Tongue (tissue), 2 donors: ENCODE measurements around the gene SMG6. TPM values are rescaled to one million over a fixed set of nuclear protein-coding genes. Genes with fewer than 3 reads are reported as not detected.

ENCODE experiments used
- DNase-seq: peaks from one replicate; pipeline ENCODE4 v3.0.0-alpha.2; 2015
- total RNA-seq: library from RNA; depleted of rRNA; stranded (reverse); fragments of >200 nt; gene quantifications from one replicate; pipeline ENCODE4 v1.2.3, GENCODE V29; 2014

SMG6 gene
- total RNA-seq, 1 donor from 2014 or later = 42.9 TPM

DNA sequence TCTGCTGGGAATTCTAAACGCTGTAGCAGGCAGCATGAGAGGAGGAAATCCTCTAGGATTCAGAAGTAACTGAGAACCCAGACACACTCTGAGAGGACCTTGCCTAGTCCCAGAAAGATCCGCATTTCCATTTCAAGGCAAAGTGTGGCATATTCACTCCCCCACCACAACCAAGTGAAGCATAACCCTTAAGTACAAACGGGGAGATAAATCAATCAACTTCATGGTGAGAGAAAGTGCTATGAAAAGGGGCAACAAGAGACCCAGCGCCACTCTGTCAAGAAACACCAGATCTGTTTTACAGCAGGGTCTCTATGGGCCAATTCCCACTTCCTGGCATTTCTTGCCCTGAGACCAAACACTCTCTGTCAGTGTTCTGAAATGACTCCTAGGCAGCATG is 68.3 kb downstream of the SMG6 start:
- DNase-seq = no peak

DNA sequence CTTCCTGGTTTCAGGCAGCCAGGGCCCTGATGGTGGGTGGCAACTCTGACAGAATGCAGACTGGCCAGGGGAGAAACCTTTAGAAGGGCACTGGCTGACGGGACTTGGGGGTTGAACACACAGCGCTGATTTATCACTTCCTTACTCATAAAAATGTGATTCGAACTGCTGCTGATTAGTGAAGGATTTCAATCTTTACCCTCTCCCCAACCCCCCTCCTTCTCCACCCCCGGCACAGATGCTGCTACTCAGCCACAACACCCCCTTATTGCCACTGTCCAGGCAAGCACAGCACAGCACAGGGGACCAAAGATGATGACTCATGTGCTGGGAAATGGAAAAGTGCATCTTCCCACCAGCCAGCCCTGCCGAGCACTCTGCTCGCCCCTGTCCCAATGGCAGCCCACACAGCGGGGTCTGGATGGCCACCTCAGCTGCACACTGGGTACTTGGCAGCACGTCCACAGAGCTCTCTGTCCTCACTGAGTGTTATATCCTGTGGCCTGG is 70.1 kb downstream of the SMG6 start:
- DNase-seq = no peak

DNA sequence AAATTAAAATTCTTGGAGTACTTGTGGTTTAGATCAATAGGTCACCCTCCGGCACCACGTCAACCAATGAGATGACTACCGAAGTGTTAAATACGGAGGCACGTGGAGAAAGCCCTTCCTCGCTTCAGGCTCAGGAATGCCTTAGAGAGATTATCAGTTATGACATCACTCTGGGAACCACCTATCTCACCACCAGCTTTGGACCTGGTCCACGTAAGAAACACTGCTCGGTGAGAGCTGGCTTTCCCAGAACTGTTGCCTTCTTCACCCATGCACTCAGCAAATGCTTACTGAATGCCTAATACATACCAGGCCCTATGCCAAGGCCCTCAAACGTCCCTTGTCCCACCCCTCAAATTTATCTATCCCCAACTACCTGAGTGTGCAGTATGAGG is 71.3 kb downstream of the SMG6 start:
- no peak for DNase-seq

DNA sequence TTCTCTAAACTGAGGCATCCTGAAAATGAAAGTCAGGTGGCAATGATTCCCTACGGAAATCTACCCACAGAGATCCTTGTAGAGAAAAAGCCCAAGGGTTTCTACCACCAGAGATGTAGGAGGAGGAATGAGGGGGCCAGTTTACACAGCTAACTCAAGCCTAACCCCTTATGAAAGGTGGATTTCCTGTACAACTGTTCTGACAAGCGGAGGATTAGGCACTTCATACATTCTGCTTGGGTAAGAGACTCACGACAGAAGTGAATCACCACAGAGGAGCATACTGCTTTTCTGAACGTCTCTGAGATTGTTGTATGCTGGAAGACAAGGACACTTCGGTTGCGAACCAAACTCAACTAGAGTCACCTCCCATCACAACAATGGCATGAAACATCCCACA is 72.7 kb downstream of the SMG6 start:
- no peak for DNase-seq

DNA sequence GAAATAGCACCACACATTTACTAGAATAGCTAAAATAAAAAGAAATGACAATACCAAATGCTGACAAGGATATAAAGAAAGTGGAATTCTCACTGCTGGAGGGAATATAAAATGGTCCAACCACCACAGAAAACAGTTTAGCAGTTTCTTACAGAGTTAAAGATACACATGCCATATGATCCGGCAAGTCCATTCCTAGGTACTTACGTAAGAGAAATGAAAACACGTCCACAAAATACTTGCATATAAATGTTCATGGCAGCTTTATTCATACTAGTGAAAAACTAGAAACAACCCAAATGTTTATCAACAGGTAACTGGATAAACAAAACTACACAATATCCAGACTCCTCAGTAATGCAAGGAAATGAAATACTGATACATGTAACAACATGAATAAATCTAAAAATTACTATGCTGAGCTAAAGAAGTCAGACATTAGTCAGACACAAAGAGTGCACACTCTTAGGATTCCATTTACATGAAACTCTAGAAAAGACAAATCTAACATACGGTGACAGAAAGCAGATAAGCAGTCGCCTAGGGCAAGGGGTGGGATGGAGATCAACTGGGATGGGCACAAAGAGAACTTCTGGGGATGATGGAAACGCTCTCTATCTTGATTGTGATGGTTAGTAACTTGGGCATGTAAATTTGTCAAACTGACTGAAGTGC is 76.4 kb downstream of the SMG6 start:
- no peak for DNase-seq

DNA sequence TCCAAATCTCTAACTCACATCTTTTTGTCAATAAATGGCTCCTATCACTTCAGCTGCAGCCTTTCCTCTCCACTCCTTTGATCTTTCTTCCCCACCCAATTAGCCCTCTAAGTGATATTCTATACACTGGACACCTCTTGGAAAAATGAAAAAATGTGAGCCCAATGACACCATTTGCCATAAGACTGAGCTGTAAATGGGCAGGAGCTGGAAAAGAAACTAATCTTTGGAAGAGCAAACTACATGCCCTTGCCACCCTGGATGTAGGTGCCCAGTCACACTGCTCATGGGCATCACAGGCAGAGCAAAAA is 80.0 kb downstream of the SMG6 start:
- DNase-seq = no peak

DNA sequence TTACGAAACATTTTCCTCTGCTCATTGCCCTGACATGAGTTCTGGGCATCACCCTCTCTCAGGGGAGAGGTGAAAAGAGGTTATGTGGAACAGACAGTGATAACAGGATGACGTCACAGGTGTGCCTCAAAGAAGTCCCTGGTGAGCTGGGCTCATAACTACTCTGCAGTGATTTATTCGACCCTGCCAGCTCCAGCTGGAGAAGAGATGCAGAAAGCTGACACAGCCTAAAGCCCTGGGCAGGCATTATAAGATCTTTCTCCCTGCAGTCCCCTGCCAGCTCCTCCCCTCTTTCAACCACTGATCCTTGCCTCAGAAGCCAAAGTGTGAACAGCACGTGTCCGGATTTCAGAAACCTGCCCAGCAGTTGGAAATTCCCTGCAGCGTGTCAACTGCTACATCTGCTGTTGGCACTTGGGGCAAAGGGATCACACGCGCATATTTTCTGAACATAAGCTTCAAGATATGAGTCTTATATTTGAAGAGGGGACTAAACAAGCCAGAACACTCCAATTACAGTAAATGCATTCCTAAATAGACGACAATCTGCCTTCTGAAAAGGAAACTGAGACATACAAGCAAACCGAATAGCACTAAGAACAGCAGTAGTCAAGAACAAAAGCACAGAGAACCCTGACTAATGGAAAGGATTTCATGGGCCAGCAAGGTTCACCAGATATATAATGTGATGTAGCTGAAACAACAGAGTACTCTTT is 80.5 kb downstream of the SMG6 start:
- peak; percentile 94 for DNase-seq

DNA sequence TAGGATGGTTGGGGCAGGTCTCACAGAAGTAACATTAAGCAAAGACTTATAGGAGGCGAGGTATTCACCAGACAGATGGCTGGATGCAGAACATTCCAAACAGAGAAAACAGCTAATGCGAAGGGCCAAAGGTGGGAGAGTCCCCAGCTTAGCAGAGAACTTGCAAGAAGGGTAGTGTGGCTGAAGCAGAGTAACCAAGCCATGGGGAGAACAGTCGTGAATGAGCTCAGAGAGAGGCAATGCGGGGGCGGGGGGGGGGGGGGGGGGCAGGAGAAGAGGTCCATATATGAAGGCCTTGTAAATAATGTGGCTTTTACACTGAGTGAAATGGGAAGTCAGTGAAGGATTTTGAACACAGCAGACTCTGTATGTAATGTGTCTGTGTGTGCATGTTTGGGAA is 81.3 kb downstream of the SMG6 start:
- DNase-seq = no peak

DNA sequence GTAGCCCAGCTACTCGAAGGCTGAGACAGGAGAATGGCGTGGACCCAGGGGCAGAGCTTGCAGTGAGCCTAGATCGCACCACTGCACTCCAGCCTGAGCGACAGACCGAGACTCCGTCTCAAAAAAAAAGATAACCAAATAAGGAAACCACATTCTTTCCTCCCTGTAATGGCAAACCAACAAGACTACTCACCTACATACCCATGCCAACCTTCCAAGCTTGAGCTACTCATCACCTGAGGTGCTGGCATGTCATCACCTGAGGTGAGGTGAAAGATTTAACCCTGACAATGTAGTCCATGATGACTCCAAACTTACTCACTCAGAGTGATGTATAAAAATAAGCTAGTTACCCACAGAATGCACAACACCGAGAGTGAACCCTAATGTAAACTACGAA is 85.2 kb downstream of the SMG6 start:
- no peak for DNase-seq

DNA sequence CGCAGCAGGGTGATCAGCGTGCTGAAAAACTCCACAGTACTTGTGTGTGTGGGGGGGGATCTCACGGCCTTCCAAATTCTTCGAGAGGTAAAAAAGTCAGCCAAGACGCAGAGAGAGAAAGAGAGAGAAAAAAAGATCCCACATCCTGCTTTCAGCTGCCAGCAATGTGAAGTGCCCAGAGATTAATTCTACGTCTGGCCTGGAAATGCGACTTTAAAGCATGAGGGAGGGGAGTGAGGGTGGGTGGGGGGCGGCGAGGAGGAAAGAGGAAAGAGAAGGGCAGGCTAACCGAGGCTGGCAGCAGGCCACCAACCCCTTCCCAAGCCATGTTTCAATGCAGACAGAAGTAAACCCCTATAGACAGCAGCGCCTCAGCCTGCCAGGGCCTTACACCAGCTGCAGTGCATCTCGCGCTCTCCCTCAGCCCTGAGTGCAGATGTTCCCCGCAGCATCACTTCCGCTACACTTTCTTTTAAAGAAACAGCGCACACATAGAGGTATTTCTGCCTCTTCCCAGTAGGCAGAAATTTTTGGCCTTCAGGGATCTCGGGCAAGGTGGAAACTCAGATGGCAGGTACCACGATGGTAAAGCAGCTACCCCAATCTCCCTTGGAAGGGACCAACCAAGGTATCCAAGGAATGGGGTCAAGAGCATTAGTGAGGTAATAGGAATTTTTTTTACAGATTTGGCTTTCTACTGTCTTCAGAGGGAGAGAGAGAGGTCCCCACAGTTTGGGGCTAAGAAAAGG is 87.8 kb downstream of the SMG6 start:
- peak; percentile 97 for DNase-seq

DNA sequence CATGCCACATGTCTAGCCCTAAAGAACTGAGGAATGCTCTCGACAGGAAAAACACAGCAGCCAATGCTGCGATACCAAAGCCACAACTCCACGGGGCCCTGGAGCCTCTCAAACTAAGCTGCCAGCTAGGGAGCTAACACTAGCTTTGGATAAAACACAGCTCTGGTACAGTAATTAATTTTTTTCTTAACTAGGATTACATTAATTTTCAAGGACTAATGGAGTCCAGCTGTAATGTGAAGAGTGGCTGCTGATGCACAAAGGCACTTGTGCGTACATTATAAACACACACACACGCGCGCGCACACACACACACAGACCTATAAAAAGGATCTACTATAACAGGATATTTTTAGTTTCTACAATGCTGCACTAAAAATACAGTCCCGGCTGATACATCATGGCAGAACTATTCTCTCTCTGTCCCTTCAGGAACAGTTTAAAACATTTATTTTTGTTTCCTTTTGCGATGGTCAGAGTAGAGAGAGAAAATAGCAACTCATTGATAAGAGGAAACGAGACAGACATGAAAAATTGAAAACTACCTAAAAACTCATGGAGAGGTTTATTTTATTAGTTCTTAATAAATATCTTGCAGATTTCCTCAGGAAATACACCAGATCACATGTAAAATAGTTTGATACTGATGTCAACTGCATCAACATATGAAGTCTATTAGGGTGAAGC is 88.5 kb downstream of the SMG6 start:
- peak; percentile 84 for DNase-seq

DNA sequence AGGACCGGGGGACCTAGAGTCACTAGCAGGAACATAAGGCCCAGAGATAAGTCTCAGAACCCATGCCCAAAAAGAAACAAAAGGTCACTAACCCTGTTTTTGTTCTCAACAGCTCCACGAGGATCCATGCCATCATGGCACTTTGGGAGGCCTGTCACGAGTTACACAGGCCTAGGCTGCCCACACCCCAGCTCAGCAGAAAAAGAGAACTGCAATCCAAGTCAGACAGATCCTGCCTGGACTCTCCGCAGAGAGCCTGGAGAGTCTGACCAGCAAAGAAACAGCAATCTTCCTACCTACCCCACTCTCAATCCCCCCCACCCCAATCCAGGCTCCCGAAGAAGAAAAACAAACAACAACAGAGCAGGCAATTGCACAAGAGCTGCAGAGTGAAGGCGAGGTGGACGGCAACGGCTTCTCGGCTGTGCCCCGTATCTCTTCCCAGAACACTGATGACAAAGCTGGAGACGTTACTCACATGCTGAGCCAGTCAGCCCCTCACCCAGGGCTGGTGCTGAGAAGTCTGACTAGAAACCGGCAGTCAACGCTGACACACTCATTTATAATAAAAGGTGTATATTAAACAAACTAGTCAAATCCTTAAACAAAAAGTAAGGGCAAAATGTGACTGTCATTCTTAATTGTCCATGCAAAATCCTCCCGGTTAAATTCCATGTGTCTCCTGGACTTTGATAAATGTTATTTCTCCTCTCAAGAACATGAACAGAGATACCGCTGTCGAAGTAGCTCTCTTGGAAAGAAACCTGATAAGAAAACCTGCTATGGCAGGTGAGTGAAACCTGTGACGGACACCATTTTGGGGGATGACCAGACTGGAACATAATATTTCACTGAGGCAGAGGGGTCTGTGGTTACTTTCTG is 89.3 kb downstream of the SMG6 start:
- DNase-seq = peak; percentile 39

DNA sequence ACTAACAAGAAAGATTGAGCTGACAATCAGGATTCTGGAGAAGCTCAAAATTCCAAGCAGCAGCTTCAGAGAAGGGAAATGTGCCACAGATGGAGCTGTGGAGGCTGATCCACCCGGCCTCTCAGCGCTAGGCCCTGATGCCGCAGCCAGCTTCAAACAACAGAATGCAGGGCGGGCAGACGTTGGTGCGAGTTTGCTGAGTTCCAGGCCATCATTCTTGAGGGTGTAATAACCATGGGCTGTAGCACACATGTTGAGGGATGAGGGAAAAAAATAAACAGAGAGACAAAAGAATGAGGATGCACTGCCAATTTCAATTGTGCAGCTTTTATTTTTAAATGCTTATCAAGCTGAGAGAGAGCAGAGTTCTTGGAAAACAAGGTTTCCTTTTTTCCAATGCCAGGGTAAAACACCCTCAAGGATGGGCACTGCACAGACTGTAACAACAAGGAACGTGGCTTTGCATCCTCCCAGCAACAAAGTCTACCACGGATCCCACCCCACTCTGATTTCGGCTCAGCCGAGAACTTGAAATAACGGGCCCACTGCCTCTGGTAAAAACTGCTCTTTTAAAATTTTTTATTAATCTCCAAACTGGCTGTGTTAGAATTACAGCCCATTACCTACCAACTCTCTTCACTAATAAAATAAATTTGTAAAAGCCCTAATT is 90.2 kb downstream of the SMG6 start:
- peak; percentile 55 for DNase-seq

DNA sequence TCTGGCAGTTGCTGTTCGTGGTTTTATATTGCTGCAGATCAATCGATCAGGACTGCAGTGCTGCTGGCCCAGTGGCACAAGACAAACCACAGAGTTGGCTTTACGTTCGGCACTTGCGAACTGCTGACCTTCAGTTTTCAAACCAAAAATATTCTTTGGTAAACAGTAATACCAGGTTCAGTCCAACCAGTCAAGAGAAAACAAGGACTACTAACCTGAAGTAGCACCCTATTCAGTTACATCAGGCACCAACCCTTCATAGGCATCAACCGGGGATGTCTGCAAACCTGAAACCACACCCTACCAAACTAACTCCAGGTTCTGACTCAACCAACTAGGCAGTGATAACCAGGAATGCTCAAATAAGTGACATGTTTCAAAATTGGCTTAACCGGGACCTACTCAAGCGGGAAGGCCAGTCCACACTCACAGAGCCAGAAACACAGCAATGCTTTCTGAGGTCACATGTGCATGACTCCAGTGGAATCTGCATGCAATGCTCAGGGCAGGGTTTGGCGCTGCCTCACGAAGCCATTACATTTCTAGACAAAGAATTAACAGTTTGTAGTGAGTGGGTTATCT is 91.1 kb downstream of the SMG6 start:
- no peak for DNase-seq

DNA sequence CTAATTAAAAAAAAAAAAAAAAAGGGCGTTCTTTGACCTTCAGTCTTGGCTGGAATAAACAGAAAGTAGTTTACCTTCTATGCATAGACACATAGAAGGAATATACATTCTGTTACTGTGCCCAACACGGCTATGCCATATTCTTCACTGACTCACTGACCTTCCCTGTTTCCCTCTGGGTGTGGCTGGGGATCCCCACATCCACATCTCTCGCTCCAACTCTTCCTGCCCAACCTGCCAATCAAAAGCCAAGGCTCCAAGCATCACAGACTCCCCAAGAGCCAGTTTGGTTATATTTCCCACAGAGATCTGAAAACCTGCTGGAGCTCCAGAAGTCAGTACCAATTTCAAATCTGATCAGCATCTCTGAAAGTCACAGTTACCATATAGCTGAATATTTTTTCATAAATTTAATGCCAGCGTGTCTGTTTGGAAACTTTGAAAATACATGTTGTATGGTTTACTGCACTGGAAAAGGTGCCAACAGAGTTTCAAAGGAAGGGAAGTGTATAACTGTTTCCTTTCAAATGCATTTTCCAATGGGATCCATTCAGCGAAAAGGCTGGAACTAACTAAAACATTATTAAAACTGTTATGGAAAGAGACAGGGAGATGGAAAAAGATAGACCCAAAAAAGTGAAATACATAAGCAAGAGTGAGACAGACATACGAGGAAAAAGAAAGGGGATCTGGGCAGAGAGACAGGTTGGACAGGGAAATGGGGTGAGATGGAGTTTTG is 91.8 kb downstream of the SMG6 start:
- DNase-seq = no peak

DNA sequence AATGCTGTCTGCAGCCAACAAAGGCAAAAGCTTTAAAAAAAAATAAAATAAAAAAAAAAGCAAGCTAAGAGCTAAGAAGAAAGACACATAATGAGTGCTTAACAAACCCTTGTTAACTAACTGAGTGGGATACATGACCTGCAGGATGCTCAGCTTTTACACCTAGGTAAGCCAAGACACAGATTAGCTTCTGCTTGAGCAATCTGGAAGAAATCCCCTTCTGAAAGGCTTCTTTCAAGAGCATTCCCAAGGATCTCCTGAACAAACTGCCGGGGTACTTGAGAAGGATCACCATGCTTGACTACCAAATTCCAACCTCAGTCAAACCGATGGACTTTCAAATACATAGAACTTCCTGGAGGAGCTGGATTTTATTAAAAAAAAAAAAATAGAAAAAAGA is 92.9 kb downstream of the SMG6 start:
- DNase-seq = no peak

DNA sequence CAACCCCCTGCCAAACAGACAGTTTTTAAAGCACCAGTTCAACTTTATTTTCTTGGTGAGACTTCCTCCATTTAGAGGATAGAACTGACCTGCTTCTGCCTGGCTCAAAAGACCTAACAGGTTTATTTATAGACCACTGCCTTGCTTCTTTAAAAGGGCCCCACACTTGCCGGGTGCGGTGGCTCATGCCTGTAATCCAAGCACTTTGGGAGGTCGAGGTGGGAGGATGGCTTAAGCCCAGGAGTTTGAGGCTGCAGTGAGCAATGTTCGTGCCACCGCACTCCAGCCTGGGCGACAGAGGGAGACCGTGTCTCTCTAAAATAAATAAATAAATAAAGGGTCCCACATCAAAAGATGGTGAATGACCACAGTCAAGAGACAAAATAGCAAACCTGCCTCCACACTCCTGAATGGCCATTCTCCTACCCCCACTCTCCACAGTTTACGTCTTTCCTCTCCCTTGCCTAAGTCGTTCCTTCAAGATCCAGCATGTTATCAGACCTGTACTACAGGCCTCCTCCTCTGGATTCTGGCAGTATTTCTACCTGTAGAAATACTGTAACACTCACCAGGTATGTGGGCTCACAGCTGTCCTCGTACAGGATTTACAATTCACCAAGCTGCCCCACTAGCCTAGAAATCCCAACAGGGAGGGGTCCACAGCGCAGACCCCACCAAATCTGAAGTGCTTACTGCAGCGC is 95.6 kb downstream of the SMG6 start:
- no peak for DNase-seq

DNA sequence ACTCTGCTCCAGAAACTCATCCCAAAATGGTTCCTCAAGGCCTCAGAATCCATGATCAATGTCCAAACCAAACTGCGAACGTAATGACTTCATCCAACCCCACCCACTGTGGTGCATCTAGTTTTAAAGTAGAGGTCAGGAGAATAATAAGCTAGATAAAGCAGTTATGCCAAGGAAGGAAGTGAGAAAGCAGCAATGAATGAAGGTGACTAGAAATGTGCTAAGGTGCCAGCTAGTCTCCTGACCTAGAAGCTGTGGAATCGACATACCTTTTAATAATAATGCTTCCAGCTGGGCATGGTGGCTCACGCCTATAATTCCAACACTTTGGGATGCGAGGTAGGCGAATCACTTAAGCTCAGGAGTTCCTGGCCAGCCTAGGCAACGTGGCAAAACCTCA is 99.2 kb downstream of the SMG6 start:
- no peak for DNase-seq

DNA sequence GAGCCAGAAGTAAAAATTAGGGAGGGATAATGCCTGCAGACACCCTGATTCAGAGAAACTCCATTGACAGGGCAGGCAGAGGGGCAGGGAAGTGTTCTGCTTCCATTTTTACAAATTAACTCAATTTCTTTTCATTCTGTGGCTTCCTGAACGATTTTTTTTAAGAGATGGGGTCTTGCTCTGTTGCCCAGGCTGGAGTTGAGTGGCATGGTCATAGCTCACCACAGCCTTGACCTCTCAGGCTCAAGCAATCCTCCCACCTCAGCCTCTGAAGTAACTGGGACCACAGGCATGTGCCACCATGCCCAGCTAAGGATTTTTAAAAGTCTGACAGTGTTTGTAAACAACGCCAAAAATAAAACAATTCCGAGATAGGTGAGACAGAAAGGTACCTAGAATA is 99.8 kb downstream of the SMG6 start:
- DNase-seq = no peak
